T-helper 1 cell treated with Interleukin-12 subunit alpha and Interleukin-12 subunit beta and Interleukin-4 antibody, amounts not matched to agents 30 ng/mL and 1 ng/mL, for 36 hours (primary cell): ENCODE data around the gene CIBAR2. TPM values are rescaled to one million over a fixed set of nuclear protein-coding genes. Genes with fewer than 3 reads are reported as not detected.

Experiments used
- intact Hi-C: fragments of 100-400 bp; cut with micrococcal nuclease; formaldehyde crosslinking; loops from one replicate; pipeline ENCODE4 v1.15.1; 2024
- total RNA-seq: library from RNA; stranded (reverse); gene quantifications from 2 replicates; pipeline ENCODE4 v1.2.3, GENCODE V29; 2022

The CIBAR2 gene
- not detected in 2 replicates for total RNA-seq

DNA sequence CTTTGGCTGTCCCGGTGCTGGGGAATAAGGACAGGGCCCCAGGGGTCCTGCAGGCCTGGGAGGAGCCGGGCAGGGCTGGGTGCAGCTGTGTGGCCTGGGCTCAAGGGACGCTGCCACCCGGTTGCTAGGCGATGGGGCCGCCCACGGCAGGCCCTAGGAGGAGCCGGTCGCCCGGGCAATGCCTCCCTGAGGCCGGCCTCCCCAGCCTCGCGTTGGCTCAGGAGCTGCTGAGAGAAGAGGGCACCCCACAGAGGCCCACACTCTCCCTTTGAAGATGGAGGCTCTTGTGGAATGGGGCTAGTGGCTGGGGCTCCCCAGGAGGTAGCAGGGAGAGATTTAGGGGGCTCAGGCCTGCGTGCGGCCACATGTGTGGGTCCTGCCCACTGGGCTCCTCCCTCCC is at the start of gene CIBAR2:
CIBAR2 (minus strand) TSS at position 109 of the 400 bp plus-strand sequence. CDS start 120 bp downstream, outside the sequence.
- intact Hi-C loops = no loop called here

DNA sequence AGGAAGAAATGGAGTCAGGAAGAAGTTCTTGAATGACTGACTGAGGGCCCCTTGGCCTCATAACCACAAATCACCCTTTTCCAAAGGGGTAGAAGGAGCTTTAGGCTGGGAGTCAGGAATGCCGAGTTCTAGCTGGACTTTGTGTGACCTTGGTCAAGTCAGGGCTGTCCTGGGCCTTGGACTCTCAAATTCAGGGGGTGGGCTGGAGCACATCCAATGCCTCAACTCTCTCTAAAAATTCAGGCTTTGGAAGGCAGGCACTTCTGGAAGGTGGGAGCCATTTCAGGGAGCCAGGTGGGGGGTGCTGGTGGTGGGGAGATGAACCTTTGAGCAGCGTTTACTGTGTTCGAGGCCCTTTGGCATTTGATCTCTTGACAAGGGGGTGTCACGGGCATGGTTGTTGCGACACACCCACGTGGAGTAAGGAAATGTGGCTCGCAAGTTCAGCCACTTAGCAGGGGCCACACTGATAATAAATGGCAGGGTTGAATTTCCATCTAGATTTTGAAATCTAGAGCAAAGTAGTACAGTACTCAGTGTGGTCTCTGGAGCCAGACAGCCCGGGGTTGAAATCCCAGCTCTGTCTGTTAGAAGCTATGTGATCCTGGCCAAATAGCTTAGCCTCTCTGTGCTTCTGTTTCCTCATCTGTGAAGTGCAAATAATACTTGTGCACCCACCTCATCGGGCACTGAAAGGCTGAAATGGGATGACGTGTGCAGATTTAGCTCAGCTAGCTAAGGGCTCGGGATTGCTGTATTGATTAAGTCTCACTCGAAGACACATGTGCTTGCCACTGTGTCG is 47.1 kb upstream of the CIBAR2 start:
- intact Hi-C loops = no loop called here

DNA sequence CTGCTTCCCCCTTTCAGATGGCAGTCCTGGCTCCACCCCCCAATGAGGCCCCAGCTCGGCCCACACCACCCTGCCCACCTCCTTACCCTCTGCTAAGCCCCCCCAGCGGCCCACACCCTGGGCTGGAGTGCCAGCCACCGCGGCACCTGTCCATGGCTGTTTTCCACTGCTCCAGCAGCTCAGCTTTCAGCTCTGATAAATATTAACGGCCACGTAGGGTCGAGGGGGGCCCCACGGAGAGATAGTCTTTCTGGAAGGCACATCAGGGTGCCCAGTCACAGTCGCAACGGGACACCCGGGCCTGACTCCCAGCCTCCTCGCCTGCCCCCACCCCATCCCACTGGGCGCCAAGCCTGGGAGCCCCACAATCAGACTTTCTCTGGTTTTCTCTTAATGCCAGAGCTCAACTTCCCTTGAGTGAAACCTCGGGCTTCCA is 46.5 kb upstream of the CIBAR2 start:
- intact Hi-C loops = no loop called here

DNA sequence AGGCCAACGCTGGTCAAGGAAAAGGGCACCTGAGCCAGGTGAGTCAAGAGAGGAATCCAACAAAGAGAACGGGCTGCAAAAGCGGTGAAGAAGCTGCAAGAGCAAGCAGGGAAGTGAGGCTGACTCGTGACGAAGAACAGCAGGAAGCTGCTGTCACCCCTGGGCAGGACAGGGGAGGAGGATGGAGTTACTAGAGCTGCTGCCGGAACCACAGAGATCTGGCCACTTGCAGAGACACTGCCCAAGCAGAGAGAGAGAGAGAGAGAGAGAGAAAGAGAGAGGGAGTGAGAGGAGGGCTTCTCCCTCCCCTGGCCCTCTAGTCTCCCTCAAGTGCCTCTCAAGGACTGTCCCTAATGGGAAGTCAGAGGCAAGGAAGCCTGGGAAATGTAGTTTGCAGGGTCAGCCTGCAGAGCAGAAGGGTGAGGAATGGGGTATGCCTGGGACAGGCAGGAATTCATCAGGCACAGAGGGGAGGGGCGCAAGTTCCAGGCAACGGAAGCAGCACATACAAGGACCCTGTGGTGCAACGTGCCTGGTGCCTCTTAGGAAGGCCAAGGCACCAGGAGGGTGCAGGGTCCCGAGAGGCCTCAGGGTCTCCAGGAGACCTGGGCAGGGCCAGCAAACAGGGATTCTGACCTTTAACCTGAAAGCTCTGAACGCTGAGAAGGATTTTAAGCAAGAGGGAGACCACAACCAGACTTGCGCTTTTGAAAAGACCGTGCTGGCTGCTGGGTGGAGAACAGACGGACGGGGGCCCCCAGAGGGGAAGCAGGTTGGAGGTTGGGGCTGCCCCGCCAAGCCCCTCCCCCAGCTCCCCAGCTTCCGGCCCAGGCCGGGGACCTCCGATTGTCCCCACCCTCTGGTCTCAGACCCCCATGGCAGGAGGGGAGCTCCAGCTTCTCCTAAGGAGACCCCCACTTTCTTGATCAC is 45.8 kb upstream of the CIBAR2 start:
- intact Hi-C loops = no loop called here

DNA sequence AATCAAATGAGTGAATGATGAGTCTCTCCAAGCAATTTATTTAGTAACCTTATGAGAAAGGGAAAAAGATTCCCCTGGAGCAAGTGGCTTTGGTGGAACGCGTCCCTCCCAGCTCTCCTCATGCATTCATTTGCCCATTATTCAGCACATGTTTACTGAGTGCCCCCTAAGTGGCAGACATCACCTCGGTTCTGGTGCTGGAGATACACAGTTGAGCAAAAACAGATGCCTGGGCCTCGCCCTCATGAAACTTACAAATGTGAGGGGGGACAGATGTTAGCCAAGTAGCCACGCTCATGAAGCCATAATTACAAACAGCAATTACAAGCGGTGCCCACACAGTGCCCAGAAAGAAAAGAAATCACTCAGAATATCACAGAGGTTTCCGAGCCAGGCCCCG is 45.1 kb upstream of the CIBAR2 start:
- intact Hi-C loops = no loop called here

DNA sequence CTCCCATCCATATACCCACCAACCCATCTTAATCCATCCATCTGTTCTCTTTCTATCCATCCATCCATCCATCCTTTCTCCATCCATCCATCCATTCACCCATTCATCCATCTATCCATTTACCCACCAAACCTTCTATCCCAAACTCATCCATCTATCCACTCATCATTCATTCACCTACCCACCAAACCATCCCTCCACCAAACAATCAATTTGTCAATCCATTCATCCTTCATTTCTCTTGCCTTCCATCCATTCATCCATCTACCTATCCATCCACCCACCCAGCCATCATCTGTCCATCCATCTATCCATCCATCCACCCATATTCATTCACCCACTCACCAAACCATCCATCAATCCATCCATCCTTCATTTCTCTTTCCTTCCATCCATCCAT is 44.6 kb upstream of the CIBAR2 start:
- intact Hi-C loops = no loop called here

DNA sequence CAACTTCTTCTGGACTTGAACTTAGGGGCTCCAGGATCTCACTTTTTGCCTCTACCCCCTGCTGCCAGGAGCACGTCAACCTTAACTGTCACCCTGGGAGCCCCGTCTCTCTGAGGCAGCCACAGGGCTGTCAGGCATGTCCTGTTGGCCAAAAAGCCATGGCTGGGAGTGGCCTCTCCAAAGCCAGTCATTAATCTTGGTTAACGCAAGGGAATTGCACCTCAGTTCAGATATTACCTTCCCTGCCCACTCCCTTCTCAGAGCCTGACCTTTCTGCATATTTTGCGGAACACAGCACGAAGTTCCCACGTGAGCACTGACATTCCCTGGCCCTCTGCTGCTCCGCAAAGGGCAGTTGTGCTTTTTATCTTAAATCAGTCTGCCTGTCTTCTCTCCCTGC is 44.2 kb upstream of the CIBAR2 start:
- intact Hi-C loops = no loop called here

DNA sequence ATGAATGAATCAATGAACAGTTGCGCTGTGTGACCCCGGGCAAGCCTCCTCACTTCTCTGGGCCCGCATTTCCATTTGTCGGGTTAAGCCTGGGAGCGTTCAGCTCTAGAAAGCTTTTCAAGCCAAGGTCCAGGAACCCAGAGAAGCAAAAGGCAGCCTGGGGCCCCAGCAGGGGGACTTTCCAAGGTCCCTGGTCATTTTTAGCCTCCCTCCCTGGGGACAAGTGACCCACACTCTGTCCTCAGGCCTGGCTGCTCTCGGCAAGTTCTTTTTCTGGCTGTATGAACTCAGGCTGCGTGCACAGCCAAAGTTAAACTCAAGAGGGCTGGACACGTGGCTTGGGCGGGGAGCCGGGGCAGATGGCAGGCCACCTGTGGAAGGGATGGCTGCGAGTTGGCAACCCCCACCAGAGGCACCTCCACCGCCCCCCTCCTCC is 41.4 kb upstream of the CIBAR2 start:
- intact Hi-C loops = no loop called here

DNA sequence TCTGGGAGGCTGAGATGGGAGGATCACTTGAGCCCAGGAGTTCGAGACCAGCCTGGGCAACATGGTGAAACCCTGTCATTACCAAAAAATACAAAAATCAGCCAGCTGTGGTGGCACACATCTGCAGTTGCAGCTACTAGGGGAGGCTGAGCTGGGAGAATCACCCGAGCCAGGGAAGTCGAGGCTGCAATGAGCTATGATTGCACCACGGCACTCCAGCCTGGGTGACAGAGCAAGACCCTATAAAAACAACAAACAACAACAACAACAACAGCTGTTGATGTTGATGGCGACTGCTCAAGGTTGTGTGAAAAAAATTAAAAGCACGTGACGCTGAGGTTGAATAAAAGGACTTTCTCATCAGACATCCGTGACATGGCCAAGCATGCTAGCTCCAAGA is 40.8 kb upstream of the CIBAR2 start:
- intact Hi-C loops = no loop called here

DNA sequence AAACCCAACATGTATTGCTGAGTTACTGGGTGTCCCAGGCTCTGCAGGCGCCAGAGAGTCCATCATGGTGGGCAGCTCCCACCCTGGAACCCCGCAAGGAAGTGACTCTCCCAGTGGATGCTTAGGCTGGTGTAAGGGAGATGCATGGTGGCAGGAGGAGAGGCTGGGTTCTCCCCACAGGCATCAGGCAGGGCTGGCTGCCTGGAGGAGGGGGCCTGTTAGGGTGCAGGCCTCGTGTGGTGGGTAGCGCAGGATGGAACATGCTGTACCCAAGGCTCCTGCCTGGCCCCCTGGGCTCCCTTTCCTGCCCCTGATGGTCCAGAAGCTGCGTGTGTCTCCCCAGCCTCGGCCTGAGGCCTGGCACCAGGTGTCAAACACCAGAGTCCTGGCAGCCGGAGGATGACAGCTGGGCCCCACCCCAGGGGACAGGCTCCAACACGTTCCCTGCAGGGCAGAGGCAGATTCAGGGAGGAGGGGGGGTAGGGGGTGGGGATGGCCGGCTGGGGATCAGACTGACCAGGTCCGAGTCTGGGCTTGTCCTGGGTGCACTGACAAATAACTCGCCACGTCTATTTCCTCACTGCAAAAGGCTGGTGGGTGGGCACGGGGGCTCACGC is 40.2 kb upstream of the CIBAR2 start:
- intact Hi-C loops = no loop called here

DNA sequence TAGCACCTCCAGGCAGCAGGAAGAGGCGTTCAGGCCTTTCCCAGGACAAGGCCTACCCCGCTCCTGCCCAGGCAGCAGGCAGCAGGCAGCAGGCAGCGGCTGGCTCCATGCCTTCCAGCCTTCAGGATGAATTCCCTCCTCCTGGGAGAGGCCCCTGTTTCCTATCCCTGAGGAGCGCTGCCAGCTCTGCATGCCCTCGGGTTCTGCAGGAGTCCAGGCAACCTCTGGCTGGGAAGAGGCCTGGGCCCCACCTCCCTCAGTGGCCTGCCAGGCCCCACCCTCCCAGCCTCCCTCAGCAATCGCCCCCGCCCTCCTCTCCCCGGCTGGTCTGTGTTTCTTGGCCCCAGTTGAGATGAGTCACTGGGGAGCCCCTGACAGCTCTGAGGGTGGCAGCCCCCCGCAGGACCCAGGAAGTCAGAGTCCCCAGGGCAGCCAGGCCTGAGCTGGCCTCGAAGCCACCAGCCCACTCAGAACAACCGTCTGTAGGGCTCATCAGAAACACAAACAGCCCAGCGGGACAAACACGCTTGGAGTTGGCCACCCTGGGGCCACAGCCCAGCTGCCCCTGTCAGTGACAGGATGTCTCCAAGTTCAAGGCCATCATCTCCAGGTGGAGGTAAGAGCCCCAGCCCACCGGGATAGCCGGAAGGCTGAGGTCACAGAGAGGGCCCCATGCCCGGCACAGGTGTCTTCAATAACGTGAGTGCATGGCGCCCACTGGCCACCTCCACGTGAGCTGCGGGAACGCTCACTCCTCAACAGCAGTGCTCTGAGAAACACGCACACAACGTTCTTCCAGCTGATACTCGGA is 39.5 kb upstream of the CIBAR2 start:
- intact Hi-C loops = no loop called here

DNA sequence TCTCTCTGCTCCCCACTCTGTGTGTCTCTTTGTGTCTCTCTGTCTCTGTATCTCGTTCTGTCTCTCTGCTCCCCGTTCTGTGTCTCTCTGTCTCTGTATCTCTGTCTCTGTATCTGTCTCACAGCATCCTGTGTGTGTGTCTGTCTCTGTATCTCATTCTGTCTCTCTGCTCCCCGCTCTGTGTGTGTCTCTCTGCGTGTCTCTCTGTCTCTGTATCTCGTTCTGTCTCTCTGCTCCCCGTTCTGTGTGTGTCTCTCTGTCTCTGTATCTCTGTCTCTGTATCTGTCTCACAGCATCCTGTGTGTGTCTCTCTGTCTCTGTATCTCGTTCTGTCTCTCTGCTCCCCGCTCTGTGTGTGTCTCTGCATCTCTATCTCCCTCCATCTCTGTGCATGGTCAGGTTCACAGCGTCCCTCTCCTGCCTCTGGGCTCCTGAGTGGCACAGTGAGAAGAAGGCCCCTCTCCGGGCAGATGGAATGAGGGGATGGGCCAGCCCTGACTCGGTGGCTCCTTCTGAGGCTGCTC is 38.9 kb upstream of the CIBAR2 start:
- intact Hi-C loops = no loop called here

DNA sequence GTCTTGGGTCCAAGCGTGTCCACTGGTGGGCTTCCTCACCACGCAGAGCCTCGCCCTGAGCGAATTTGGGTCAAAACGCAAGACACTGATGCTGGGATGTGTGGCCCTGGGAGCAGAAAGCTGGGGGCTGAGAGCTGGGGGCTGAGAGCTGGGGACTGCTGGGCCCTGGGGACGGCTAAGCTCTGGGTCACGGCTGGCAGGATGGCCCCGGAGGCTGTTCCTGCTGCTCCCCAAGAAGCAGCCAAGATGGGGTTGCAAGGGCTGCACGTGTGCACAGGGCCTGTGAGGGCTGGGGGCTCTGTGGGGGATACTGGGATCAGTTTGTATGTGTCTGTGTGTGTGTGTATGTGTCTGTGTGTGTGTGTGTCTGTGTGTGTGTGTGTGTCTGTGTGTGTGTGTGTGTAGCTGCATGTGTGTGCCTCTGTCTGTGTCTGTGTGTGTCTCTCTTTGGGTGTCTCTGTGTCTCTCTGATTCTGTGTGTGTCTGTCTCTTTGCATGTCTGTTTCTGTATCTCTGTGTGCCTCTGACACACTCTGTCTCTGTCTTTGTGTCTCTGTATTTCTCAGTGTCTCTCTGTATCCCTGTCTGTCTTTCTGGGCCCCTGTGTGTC is 38.2 kb upstream of the CIBAR2 start:
- intact Hi-C loops = no loop called here

DNA sequence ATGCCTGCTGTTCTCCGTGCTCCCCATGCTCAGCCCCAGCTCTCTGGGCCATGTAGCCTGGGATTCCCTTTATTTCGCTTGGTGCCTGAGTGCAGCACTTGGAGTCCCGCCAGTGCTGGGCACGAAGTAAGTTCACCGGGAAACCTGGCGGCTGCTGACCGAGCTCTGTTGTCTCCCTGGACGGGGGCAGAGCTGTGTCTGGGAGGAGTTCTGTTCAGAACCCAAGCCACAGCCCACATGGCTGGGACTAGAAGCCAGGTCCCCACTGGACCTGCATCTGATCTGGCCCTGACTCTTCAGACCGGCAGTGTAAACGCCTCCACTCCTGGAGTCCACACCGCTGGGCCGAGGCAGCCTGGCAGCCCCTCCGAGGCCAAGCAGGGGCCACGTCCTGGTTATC is 37.5 kb upstream of the CIBAR2 start:
- intact Hi-C loops = no loop called here

DNA sequence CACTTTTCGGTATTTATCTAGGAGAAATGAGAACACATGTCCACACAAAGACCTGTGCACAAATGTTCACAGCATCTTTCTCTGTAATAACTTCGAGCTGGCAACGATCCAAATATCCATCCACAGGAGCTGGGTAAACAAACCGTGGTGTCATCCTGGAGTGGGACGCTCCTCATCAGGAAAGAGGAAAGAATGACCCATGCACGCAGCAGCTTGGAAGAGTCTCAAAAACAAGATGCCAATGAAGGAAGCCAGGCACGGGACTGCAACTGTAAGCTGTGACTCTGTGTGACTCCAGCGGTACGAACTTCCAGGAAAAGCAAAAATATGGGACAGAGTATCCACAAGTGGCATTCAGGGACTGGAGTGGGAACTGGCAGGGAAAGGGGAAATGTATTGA is 36.7 kb upstream of the CIBAR2 start:
- intact Hi-C loops = no loop called here

DNA sequence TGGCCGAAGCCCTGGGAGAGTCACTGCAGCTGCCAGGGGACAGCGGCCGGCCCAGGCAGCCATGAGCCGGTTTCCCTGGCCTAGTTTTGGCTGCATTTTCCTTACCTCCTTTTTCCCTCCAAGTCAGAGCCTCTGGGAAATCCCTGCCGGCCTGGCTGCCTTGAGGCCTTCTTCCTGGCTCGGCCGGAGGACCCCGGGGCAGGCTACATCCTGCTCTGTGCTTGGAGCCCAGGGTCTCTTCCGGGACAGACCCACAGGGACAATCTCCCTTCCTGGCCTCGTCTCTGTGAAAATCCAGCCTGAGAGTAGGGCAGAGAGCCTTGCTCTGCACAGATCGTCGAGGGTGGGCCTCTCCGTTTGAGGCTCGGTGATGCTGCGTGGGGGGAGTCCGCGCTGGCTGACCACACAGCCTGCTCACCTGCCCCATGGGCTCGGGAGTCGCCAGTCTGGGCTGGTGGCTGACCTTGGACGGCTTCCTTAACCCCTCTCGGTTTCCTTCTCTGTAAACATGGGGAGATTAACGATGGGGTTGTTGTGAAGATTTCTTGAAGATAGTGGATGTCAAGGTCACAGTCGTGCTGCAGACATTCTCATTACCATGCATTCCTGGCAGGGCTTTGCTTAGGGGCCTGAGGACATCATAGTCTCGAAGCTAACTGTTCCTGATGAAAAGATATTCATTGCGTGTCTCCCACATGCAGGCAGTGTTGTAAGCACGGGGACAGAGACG is 34.8 kb upstream of the CIBAR2 start:
- intact Hi-C loops = no loop called here

DNA sequence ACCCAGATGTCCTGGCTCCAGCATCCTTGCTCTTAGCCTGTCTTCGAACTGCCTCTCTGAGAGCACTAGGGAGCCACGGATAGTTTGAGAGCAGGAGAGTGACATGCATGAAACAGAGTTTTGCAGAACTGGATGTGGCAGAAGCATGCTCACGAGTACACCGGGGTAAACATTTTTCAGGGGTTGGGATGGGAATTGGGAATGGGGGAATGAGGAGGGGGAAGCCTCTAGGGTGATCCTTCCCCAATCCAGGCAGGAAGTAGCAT is 34.2 kb upstream of the CIBAR2 start:
- intact Hi-C loops = no loop called here

DNA sequence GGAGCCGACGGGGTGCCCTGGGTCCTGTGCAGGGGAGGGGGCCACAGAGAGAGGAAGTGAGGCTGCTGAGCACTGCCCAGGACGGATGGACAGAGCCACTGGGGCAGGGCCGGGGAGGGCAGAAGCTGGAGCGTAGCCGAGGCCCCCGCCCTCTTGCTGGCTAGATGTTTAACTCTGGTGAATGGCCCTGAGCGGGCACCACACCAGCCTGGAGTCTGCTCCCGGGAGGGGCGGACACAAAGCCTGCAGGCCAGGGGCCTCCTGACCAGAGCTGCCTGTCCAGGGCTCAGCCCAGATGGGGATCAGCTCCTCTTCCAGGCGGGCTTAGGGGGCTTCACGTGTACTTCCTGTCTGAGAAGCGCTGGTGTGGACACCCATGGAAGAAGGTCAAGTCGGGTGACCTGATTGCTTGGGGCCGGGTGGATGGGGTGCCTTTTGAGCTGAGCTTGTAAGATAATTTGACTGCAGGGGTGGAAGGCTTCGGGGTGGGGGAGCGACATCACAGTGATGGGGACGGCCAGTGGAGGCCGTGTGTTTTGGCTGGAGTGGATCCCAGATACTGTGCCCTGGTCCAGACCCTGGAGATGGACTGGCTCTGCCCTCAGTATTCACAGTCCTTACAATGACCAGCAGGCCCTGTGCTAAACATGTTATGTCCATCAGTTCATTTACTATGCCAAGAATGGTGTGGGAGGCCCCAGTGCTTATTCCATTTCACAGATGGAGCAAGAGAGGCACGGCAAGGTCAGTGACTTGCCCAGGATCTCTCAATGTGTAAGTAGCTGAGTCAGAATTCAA is 33.7 kb upstream of the CIBAR2 start:
- intact Hi-C loops = no loop called here

DNA sequence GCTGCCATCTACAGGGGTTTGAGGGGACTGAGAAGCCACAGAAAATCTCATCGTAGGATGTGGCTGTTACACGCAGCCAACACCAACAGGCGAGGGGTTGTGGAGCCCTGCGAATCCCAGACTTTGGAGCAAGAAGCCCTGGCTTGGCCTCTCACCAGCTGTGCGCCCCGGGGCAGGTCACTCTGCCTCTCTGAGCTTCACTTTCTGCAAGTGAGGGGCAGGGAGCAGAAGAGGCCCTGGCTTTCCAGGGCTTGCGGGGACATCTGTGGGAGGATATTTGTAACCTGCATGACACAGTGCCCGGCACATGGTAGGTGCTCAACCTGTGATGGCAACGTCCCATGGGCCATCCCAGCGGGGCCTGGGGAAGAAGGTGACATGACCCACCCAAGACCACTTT is 32.9 kb upstream of the CIBAR2 start:
- intact Hi-C loops = no loop called here
